Esophagus muscularis mucosa (tissue), 3 donors: ENCODE data around the gene HSPB9.

ENCODE experiments used
- CTCF ChIP-seq, 3 experiments: fragments of 200-600 bp in 2 of 3; fragments of 450-650 bp in 1 of 3; sonication (generic) in 2 of 3; IDR thresholded peaks; one replicate each; pipeline ENCODE4 v1.5.1; 2017 to 2019; ENCODE audit warnings: antibody characterized with exemption in 3 of 3, mild to moderate bottlenecking in 2 of 3, moderate library complexity in 1 of 3
- EP300 ChIP-seq: sonication (generic); formaldehyde crosslinking; IDR thresholded peaks from one replicate; pipeline ENCODE4 v1.6.1; 2017; ENCODE audit warnings: antibody characterized with exemption

DNA sequence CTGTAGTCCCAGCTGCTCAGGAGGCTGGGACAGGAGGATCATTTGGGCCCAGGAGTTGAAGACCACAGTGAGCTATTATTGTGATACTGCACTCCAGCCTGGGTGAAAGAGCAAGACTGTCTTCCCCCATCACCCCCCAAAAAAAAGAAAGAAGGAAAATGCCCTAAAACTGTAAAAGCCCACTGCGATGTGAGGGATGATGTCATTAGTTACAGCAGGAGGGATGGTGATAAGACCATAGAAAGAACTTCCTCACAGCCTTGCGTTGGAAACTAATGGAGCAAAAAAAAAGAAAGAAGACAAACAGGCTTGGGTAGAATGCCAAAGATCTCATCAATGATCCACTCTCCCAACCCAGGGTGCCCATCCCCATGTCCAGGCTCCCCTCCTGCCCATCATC is 43.1 kb upstream of the HSPB9 start:
- TF ChIP-seq CTCF (IDR thresholded peaks at IDR 0.05), result no peak
- no peak for TF ChIP-seq EP300
